OCI-LY7 (cell line): ENCODE data around the gene PLCD4. TPM values are rescaled to one million over a fixed set of nuclear protein-coding genes. Genes with fewer than 3 reads are reported as not detected.

Experiments
- Bru-seq: library from RNA; stranded (reverse); fragments of 400-500 nt; gene quantifications from one replicate; lab custom pipeline; 2021; lab: Mats Ljungman, UMichigan
- BruChase-seq, 2 experiments: library from RNA; stranded (reverse); fragments of 400-500 nt; gene quantifications; one replicate each; lab custom pipeline; 2021; lab: Mats Ljungman, UMichigan
- BruUV-seq: library from RNA; stranded (reverse); fragments of 400-500 nt; replicated peaks from 2 replicates; lab custom pipeline; 2021; lab: Mats Ljungman, UMichigan
- CTCF ChIA-PET: fragments of 300-600 bp; sonication (Branson Sonifier 250); formaldehyde crosslinking; loops from one replicate; lab custom pipeline; 2022; ENCODE audit warnings: antibody characterized with exemption; ENCODE audit not compliant: unreplicated experiment; lab: Charles Lee
- POLR2A ChIA-PET: fragments of 300-600 bp; sonication (Branson Sonifier 250); formaldehyde crosslinking; loops from one replicate; lab custom pipeline; 2022; ENCODE audit warnings: antibody characterized with exemption; lab: Charles Lee
- DNase-seq: peaks from one replicate; pipeline ENCODE4 v3.0.0-alpha.2; 2015; ENCODE audit warnings: low spot score
- H2AFZ ChIP-seq: fragments of 200-600 bp; sonication (generic), shearing (Covaris generic); 2 replicates; pipeline ENCODE4 v1.6.1; 2014; ENCODE audit warnings: mild to moderate bottlenecking, antibody characterized with exemption, low read length, moderate library complexity
- H3K27ac ChIP-seq: fragments of 200-600 bp; sonication (generic); 2 replicates; pipeline ENCODE4 v1.5.1; 2014; ENCODE audit warnings: mixed run types, low read depth, mild to moderate bottlenecking, moderate library complexity, low read length, inconsistent platforms; ENCODE audit not compliant: poor library complexity, severe bottlenecking
- H3K36me3 ChIP-seq: fragments of 200-600 bp; sonication (generic); 2 replicates; pipeline ENCODE4 v1.6.1; 2014; ENCODE audit warnings: mild to moderate bottlenecking, antibody characterized with exemption, low read length, moderate library complexity, mixed read lengths; ENCODE audit not compliant: insufficient read depth
- H3K4me1 ChIP-seq: fragments of 200-600 bp; sonication (generic); 2 replicates; pipeline ENCODE4 v1.5.1; 2014; ENCODE audit warnings: mild to moderate bottlenecking, low read length; ENCODE audit not compliant: insufficient read depth, poor library complexity, severe bottlenecking
- H3K4me2 ChIP-seq: fragments of 200-600 bp; sonication (generic); 2 replicates; pipeline ENCODE4 v1.6.1; 2014; ENCODE audit warnings: mild to moderate bottlenecking, low read length
- H3K4me3 ChIP-seq: fragments of 200-600 bp; sonication (generic); 2 replicates; pipeline ENCODE4 v1.5.1; 2014; ENCODE audit warnings: mild to moderate bottlenecking, low read depth, low read length; ENCODE audit not compliant: poor library complexity, severe bottlenecking
- H3K79me2 ChIP-seq: fragments of 200-600 bp; sonication (generic); 2 replicates; pipeline ENCODE4 v1.6.1; 2016; ENCODE audit warnings: low read depth, mild to moderate bottlenecking, low read length, moderate library complexity, mixed read lengths; ENCODE audit not compliant: insufficient read depth
- H3K9me2 ChIP-seq: fragments of 200-600 bp; sonication (generic); 2 replicates; pipeline ENCODE4 v1.6.1; 2016; ENCODE audit warnings: mild to moderate bottlenecking, low read length, mixed read lengths; ENCODE audit not compliant: insufficient read depth
- H3K9me3 ChIP-seq: fragments of 200-600 bp; sonication (generic); 2 replicates; pipeline ENCODE4 v1.6.1; 2014; ENCODE audit warnings: mild to moderate bottlenecking, mixed run types, low read length, mixed read lengths
- H4K20me1 ChIP-seq: fragments of 200-600 bp; sonication (generic); 2 replicates; pipeline ENCODE4 v1.6.1; 2014; ENCODE audit warnings: mild to moderate bottlenecking, antibody characterized with exemption, low read length, moderate library complexity, mixed read lengths; ENCODE audit not compliant: insufficient read depth
- EZH2phosphoT487 ChIP-seq: fragments of 200-600 bp; sonication (generic); IDR thresholded peaks from 2 replicates; pipeline ENCODE4 v1.6.1; 2018; ENCODE audit warnings: low read depth, borderline replicate concordance, mild to moderate bottlenecking, mixed run types, antibody characterized with exemption, low read length, moderate library complexity, mixed read lengths
- intact Hi-C: fragments of 100-400 bp; cut with micrococcal nuclease; formaldehyde crosslinking; loops from one replicate; pipeline ENCODE4 v1.10.0; 2022; ENCODE audit not compliant: unreplicated experiment
- long read RNA-seq: library from polyadenylated mRNA; stranded (forward); transcript quantifications from one replicate; pipeline ENCODE4 v2.0.0, GENCODE V29; 2022
- total RNA-seq, 2 experiments: library from RNA; depleted of rRNA in 1 of 2; stranded (reverse); fragments of >200 nt in 1 of 2; shearing (Covaris generic) in 1 of 2; gene quantifications; 2 replicates each; pipeline ENCODE4 v1.2.3, GENCODE V29; 2014 to 2022
- TF ChIP-seq, protein P1 (sequence below): fragments of 200-600 bp; sonication (generic); conservative IDR thresholded peaks from 2 replicates; pipeline ENCODE4 v1.5.1; 2014; ENCODE audit warnings: mild to moderate bottlenecking, antibody characterized with exemption, low read length, moderate library complexity, mixed read lengths

PLCD4 gene
- total RNA-seq (2014; rRNA removed; shearing (Covaris generic)) (0.25 and 1.2 TPM in 2 replicates), total RNA-seq (2022) (0.48 TPM in 1 of 2 replicates, not detected in the other), Bru-seq, nascent RNA (percentile 14 among the genes with signal in this experiment), BruChase-seq, experiment 1, labeled RNA remaining after a 6-hour chase (percentile 15 among the genes with signal in this experiment), BruChase-seq, experiment 2, labeled RNA remaining after a 2-hour chase (percentile 17 among the genes with signal in this experiment)
- long read RNA-seq, partial matches to known transcripts = 0 of 3 reads
- long read RNA-seq, other reads (novel, unspliced or antisense) = 3 of 3 reads

DNA sequence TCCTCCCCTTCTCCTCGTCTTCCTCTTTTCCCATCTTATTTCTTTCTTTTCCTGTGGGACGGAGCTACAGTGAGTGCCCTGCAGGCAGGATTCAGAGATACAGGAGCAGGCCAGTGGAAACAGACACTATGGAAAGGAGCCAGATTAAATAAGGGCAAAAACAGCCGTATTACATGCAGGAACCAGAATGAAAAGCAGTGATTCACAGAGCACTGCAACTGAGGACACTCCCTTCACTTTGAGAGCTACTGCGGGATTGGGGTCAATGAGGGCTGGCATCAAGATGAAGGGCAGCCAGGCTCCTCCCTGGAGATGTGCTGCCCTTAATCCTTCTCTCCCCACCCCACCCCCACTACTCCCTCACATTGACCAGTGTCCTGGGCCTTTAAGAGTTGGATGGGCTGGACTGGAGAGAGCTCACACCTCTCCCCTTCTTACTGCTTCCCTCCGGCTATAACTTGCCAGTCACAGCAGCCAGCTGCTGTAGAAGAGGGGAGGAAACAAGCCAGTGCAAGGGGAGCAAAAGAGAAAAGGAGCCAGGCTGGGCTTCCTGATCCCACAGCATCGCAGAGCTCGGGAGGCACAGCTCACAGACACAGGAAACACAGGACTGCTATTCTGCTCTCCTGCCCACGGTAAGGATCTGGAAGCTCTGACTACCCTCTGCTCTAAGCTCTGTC, at the start of gene PLCD4:
Gene PLCD4 (plus strand): TSS at position 464 of the 680 bp plus-strand sequence. CDS start 7,841 bp downstream, outside the sequence.
- TF ChIP-seq, protein P1, sequence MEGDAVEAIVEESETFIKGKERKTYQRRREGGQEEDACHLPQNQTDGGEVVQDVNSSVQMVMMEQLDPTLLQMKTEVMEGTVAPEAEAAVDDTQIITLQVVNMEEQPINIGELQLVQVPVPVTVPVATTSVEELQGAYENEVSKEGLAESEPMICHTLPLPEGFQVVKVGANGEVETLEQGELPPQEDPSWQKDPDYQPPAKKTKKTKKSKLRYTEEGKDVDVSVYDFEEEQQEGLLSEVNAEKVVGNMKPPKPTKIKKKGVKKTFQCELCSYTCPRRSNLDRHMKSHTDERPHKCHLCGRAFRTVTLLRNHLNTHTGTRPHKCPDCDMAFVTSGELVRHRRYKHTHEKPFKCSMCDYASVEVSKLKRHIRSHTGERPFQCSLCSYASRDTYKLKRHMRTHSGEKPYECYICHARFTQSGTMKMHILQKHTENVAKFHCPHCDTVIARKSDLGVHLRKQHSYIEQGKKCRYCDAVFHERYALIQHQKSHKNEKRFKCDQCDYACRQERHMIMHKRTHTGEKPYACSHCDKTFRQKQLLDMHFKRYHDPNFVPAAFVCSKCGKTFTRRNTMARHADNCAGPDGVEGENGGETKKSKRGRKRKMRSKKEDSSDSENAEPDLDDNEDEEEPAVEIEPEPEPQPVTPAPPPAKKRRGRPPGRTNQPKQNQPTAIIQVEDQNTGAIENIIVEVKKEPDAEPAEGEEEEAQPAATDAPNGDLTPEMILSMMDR = no peak
- no peak for TF ChIP-seq EZH2phosphoT487
- no peaks in the 10 kb centered on the region for H3K36me3 ChIP-seq
- DNase-seq = no peak
- intact Hi-C loops = no loop called here
- no peaks in the 10 kb centered on the region for H3K9me3 ChIP-seq
- CTCF ChIA-PET = interaction anchor here (1.1 kb wide), 1 partner anchor 9 kb away, joined by 3 read pairs; no protein-coding TSS in a partner anchor
- no peak within 1 kb of the TSS for H3K4me3 ChIP-seq
- no peak within 1 kb of the TSS for H3K27ac ChIP-seq
- no peaks in the 10 kb centered on the region for H4K20me1 ChIP-seq
- no TSS peak for BruUV-seq
- POLR2A ChIA-PET = interaction anchor here (0.6 to 1.7 kb wide), 4 partner anchors 9 to 90 kb away, joined by 4 to 5 read pairs (median 5); no protein-coding TSS in a partner anchor
- no peaks in the 10 kb centered on the region for H3K9me2 ChIP-seq
- no peak within 1 kb of the TSS for H2AFZ ChIP-seq
- H3K79me2 ChIP-seq = no peaks in the 10 kb centered on the region
- no peaks in the 10 kb centered on the region for H3K4me1 ChIP-seq
- H3K4me2 ChIP-seq = no peak within 1 kb of the TSS

DNA sequence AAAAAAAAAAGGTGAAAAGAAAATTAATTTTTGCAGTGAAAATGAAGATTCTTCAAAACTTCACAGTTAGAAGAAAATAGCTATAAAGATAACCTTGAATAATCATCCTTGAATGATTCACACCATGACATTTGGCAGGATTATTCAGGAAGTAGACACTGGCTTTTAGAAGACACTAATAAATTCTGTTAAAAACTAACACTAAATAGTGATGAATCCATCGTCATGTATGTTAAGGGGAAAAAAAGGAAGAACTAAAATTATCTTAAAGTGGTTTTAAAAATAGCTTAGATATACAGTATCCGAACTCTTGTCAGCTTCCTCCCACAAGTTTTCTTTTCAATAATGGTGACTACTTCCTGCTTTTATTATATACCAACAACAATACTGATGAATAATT, 49.8 kb upstream of the PLCD4 start:
- POLR2A ChIA-PET = interaction anchor here (0.5 to 1.8 kb wide), 5 partner anchors 10 to 151 kb away, joined by 4 to 7 read pairs (median 5); partner anchors contain the start of gene USP37
- intact Hi-C loops = no loop called here
- Histone ChIP-seq H3K4me2 (no peak overlapping the region), H3K36me3 (peaks cover 96% of the 10 kb centered on the region), H3K4me1 (no peaks in the 10 kb centered on the region), H4K20me1 (0 out of 2 replicates have a peak, but pooled peaks cover 5% of the 10 kb centered on the region), H2AFZ (no peak overlapping the region), H3K9me2 (no peaks in the 10 kb centered on the region), H3K79me2 (peaks cover 16% of the 10 kb centered on the region; the same call in 1 of the 2 replicates), H3K9me3 (no peaks in the 10 kb centered on the region), H3K4me3 (no peak overlapping the region), H3K27ac (no peak overlapping the region)
- BruUV-seq = no TSS peak
- TF ChIP-seq, protein P1 = no peak
- TF ChIP-seq EZH2phosphoT487 = no peak
- CTCF ChIA-PET = no interaction called here
- DNase-seq = no peak
